GM19452 (cell line): ENCODE measurements around the gene BRD9.
"Not testable (repeated sequence)": the region's sequence is repeated elsewhere in the genome, so short reads cannot be mapped to it uniquely, and the experiment has no call there.

ENCODE experiments used
- ATAC-seq: cut with Tn5 transposase; IDR thresholded peaks from one replicate; pipeline ENCODE4 v1.9.1; 2021; ENCODE audit not compliant: unreplicated experiment

The BRD9 gene

GRCh38 chr5:892394-893136 lies at the start of gene BRD9, which contains the start of gene TRIP13:
TSS of gene BRD9 (minus strand) at chr5:892801. CDS start at chr5:892657, 144 bp downstream.
TSS of gene TRIP13 (plus strand) at chr5:892884. CDS start at chr5:892999, 115 bp downstream.
- ATAC-seq, result peak; percentile 98

GRCh38 chr5:940741-941140 lies 48.1 kb upstream of the BRD9 start:
- ATAC-seq, result not testable (repeated sequence)

- no peak for ATAC-seq
Observed at GRCh38 chr5:939368-939767, 46.8 kb upstream of the BRD9 start.

DNA sequence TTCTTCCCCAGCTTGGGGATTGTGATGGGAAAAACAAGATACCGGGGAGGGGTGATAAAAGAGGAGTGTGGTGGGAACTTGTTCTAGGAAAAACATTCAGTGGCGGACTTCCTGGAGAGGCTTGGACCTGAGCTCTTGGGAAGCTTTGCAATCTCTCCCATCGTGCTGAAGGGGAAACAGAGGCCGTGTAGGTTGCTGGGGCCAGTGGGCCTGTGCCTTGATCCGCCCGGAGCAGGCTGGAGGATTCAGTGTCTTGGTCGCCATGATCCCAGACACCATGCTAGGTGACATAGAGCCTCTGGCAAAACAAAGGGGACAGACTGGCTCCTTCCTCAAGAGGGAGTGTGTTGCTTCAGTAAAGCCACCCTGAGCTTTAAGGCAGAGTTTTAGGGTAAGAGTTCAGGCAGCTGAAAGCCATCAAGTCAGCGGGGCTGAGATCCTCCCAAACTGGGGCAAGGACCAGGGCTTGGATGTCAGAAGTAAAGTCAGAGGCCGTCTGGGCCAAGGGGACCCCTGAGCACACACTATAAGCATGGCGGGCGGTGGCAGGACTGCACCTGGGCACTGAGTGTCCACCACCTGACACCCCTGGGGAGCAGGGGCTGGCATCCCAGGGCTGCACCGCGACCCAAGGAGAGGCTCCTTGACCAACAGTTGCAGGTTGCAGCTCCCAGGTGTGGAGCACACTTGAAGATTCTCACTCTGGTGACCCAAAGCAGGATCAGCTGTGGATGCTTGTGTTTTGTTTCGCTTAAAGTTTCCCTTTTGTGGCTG lies 44.7 kb upstream of the BRD9 start:
- no peak for ATAC-seq

DNA sequence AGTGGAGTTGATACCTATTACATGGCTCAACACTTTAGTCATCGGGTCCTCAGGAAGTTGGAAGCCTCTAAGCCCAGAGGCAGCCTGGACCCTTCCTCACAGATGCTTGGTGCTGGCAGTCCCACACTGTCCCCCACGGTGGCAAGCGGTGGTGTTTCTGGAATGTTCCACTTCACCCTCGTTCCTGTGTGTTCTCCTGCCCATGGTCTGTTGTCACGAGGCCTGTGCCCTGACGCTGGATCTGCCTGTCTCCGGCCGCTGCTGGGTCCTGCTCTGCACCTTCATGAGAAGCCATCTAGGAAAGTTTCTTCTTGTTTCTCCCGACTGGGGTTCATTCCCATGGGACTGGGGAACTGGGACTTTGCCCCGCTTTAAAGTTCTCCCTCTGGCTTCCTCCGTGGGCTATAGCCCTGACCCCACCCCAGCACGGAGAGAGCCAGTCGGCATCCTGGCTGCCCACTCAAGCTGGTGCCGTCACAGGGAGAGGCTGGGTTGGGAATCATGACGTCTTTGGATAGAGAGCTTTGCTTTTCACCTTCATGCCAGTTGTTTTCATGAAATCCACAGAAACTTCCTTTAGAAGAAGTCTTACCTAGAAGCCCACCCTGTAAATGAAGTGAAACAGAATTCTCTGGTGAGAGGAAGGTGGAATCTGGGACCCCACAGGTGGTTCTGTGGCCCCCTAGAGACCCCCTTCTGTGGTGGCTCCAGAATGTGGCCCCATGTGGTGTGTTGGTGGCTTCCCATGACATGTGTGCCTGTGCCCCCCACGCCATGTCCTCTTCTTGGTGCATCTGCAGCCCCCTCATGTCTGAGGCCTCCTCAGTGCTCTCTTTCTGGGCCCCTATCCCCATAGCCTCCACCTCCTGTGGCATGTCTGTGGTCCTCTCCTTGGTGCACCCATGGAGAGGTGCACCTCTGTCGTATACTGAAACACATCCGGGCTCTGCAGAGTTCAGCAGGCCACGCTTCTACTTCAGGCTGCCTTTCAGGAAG lies 43.8 kb upstream of the BRD9 start:
- ATAC-seq, result no peak

GRCh38 chr5:935510-936084 lies 43.0 kb upstream of the BRD9 start:
- ATAC-seq, result no peak

DNA sequence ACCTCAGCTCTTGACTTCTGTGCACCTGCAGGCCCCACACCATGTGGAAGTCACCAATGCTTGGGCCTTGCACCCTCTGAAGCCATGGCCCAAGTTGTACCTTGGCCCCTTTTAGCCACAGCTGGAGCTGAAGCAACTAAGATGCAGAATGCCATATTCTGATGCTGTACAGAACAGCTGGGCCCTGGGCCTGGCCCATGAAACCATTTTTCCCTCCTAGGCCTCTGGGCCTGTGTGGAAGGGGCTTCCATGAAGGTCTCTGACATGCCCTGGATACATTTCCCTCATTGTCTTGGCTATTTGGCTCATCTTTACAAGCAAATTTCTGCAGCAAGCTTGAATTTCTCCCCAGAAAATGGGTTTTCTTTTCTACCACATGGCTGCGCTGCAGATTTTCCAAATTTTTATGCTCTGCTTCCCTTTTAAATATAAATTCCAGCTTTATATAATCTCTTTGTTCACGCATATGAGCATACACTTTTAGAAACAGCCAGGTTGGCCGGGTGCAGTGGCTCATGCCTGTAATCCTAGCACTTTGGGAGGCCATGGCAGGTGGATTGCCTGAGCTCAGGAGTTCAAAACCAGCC lies 41.9 kb upstream of the BRD9 start:
- not testable (repeated sequence) for ATAC-seq

DNA sequence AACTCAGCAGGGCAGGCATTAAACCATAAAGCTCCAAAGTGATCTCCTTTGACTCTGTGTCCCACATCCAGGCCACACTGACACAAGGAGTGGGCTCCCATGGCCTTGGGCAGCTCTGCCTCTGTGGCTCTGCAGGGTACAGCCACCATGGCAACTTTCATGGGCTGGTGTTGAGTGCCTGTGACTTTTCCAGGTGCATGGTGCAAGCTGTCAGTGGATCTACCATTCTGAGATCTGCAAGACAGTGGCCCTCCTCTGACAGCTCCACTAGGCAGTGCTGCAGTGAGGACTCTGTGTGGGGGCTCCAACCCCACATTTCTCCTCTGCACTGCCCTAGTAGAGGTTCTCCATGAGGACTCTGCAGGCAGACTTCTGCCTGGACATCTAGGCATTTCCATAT lies 41.4 kb upstream of the BRD9 start:
- ATAC-seq, result not testable (repeated sequence)

- no peak for ATAC-seq
Observed at GRCh38 chr5:933251-933861, 40.8 kb upstream of the BRD9 start.

DNA sequence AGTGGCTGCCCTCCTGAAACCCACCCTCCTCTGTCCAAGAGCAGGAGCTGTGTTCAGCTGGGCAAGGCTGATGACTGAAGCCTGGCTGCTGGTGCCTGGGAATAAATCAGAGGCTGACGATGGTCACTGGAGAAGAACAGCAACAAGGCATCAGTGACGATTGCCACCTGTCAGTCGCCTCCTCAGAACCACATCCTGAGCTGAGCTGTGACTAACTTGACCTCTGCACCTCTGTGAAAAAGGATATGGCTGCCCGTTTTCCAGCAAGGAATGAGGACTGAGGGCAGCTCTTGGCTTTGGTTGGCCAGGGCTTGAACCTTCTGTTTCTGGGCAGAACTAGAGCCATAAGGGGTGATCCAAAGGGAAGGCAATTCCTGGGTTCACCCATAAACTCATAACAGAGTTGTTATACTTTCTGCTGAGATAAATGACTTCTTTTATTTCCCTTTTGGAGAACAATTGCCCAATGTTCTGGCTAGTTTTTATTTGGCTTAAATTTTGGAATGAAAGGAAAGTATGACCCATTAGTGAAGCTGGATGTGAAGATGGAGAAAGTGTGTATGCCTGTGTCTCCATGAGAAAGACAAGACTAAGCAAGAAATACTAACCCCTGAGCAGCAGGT lies 40.1 kb upstream of the BRD9 start:
- no peak for ATAC-seq

GRCh38 chr5:932151-932627 lies 39.6 kb upstream of the BRD9 start:
- ATAC-seq, result no peak

DNA sequence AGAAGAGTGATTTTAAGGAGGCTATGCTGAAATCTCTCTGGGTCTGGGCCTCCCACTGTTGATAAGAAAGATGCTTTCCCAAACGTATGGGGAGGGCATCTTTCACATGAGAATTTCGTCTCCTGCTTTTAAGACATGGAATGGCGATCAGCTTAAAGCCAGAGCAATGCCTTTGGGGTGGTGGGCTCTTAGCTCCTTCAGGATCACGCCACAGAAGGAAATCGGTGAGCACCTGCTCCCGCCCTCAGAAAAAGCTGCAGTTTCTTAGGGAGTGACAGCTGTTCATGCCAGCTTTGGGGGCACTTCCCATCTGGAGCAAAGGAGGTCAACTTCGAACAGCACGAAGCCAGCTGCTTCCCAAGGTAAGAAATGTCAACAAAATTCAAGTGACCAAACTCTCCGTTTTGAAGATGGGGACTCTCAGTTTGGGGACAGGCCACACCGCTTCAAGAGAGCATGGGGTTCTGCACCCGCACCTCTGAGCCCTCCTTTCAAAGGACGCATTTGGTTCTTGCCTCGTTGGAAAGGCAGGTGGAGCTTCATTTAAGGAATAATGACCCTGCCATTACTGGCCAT lies 39.1 kb upstream of the BRD9 start:
- no peak for ATAC-seq

GRCh38 chr5:930866-931265 lies 38.3 kb upstream of the BRD9 start:
- ATAC-seq, result no peak

- ATAC-seq, result no peak
Observed at GRCh38 chr5:929596-929995, 37.0 kb upstream of the BRD9 start.

DNA sequence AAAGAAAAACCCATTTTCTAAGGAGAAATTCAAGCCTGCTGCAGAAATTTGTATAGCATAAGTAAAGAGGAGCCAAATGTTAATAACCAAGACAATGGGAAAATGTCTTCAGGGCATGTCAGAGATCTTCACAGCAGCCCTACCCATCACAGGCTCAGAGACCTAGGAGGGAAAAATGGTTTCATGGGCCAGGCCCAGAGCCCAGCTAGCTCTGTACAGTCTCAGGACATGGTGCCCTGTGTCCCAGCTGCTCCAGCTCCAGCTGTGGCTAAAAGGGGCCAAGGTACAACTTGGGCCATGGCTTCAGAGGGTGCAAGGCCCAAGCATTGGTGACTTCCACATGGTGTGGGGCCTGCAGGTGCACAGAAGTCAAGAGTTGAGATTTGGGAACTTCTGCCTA lies 36.6 kb upstream of the BRD9 start:
- not testable (repeated sequence) for ATAC-seq

DNA sequence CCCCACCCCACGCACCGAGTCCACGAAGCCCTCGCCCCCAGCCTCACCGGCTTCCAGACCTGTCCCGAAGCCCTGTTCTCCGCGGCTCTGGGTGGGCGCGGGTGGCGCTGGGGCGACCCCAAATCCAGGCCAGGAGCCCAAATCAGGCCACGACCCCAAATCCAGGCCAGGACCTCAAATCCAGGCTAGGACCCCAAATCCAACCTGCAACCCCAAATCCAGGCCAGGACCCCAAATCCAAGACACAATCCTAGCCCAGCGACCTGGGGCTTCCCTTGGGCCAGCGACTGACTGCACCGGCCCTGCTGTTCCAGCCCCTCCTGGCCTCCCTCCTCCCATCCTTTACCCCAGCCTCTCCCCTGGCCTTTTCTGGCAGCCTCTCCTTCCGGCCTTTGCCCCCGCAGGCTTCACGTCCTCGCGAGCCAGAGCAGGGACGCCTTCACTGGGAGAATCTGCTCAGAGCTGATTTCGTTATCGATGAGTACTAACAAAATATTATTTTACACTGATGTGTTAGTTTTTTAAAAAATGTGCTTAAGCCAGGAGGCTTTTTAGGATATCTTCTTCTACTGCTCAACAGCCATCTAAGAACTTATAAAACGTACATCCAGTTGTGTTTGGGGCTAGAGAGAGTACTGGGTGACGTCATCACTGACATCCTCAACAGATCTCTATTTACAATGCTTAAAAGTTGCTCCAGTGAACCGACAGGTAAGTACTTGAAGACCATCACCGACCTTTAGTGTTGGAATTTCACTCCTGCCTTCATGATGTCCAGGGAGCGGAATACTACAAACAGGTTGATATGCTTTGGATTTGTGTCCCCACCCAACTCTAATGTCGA lies 34.8 kb upstream of the BRD9 start:
- ATAC-seq, result no peak

GRCh38 chr5:926417-927171 lies 34.0 kb upstream of the BRD9 start:
- no peak for ATAC-seq
